HEK293 (cell line): ENCODE results near the gene RPS6KA2.

ENCODE experiments used
- HOXA7 ChIP-seq: sonication (generic); formaldehyde crosslinking; IDR thresholded peaks from 2 replicates; pipeline ENCODE4 v1.8.1; 2022; ENCODE audit warnings: missing genetic modification reagents, borderline replicate concordance
- SP2 ChIP-seq: fragments of 450-650 bp; formaldehyde crosslinking; IDR thresholded peaks from 2 replicates; pipeline ENCODE4 v1.5.1; 2016; ENCODE audit warnings: missing biosample characterization, missing genetic modification characterization
- ZFP69B ChIP-seq: fragments of 450-650 bp; formaldehyde crosslinking; IDR thresholded peaks from 2 replicates; pipeline ENCODE4 v1.5.1; 2016; ENCODE audit warnings: missing biosample characterization, missing genetic modification characterization
- ZNF37A ChIP-seq: fragments of 450-650 bp; IDR thresholded peaks from 2 replicates; pipeline ENCODE4 v1.5.1; 2018; ENCODE audit warnings: missing biosample characterization, missing genetic modification characterization
- ZNF777 ChIP-seq: fragments of 450-650 bp; formaldehyde crosslinking; IDR thresholded peaks from 2 replicates; pipeline ENCODE4 v1.5.1; 2017; ENCODE audit warnings: missing biosample characterization, missing genetic modification characterization, borderline replicate concordance
- TF ChIP-seq, protein P1 (sequence below): fragments of 450-650 bp; formaldehyde crosslinking; IDR thresholded peaks from 2 replicates; pipeline ENCODE4 v1.5.1; 2016; ENCODE audit warnings: missing biosample characterization, missing genetic modification characterization

DNA sequence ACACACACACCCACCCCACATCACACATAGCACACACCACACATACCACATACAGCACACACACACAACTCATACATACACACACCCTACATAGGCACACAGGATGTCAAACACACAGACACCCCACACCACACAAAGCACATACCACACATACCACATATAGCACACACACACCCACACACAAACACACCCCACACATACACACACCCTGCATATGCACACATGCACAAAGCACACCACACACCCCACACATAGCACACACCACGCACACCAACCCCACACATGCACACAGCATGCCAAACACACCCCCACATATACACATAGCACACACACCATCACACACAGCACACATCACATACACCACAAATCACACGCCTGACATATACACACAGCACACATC, 119.7 kb downstream of the RPS6KA2 start:
- TF ChIP-seq, protein P1, sequence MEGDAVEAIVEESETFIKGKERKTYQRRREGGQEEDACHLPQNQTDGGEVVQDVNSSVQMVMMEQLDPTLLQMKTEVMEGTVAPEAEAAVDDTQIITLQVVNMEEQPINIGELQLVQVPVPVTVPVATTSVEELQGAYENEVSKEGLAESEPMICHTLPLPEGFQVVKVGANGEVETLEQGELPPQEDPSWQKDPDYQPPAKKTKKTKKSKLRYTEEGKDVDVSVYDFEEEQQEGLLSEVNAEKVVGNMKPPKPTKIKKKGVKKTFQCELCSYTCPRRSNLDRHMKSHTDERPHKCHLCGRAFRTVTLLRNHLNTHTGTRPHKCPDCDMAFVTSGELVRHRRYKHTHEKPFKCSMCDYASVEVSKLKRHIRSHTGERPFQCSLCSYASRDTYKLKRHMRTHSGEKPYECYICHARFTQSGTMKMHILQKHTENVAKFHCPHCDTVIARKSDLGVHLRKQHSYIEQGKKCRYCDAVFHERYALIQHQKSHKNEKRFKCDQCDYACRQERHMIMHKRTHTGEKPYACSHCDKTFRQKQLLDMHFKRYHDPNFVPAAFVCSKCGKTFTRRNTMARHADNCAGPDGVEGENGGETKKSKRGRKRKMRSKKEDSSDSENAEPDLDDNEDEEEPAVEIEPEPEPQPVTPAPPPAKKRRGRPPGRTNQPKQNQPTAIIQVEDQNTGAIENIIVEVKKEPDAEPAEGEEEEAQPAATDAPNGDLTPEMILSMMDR, result no peak
- TF ChIP-seq SP2 (tag by site-specific recombination) (no peak), ZNF37A (tag by site-specific recombination) (no peak), ZFP69B (tag by site-specific recombination) (no peak), HOXA7 (no peak), ZNF777 (tag by site-specific recombination) (no peak)
